ENCODE data around the gene OTOA.

- TF ChIP-seq, protein P1, sequence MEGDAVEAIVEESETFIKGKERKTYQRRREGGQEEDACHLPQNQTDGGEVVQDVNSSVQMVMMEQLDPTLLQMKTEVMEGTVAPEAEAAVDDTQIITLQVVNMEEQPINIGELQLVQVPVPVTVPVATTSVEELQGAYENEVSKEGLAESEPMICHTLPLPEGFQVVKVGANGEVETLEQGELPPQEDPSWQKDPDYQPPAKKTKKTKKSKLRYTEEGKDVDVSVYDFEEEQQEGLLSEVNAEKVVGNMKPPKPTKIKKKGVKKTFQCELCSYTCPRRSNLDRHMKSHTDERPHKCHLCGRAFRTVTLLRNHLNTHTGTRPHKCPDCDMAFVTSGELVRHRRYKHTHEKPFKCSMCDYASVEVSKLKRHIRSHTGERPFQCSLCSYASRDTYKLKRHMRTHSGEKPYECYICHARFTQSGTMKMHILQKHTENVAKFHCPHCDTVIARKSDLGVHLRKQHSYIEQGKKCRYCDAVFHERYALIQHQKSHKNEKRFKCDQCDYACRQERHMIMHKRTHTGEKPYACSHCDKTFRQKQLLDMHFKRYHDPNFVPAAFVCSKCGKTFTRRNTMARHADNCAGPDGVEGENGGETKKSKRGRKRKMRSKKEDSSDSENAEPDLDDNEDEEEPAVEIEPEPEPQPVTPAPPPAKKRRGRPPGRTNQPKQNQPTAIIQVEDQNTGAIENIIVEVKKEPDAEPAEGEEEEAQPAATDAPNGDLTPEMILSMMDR (IDR thresholded peaks at IDR 0.05) = no peak
- no peak for TF ChIP-seq POLR2A (IDR thresholded peaks at IDR 0.05)
Measured at GRCh38 chr16:21646721-21647561, 16.8 kb upstream of the OTOA start.

All from body of pancreas (tissue), 4 donors.